Superior temporal gyrus (tissue), 1 donor: Measurements from ENCODE around the gene PDE4D.
A peak's percentile ranks its signal among the peaks of the same experiment; 100 is the strongest.

Experiments
- DNase-seq: peaks from one replicate; pipeline ENCODE4 v3.0.0-alpha.2; 2016; ENCODE audit errors: extremely low spot score

The PDE4D gene

GRCh38 chr5:59838989-59839388 is 54.5 kb downstream of the PDE4D start:
- no peak for DNase-seq

DNA sequence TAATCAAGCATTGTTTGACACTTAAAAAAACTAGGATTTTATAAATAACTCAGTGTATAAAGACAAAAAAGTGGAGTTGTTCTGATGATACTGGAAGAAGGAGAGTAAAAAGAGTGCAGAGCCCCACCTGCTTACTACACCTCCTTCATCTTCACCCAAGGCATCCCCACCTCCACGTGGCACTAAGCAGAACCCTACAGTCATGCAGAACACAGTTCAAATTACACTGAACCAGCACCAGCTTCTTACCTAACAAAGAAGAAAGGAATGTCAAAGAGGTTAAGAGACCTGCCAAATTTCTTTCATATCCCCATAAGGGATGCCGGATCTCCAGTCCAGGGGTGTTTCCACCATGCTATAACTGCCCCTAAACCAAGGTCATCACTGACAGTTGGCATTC is 55.5 kb downstream of the PDE4D start:
- DNase-seq: no peak

GRCh38 chr5:59837071-59837470 is 56.5 kb downstream of the PDE4D start:
- no peak for DNase-seq

GRCh38 chr5:59835800-59836199 is 57.7 kb downstream of the PDE4D start:
- DNase-seq: no peak

GRCh38 chr5:59833448-59833847 is 60.1 kb downstream of the PDE4D start:
- no peak for DNase-seq

- no peak for DNase-seq
Measured at GRCh38 chr5:59832577-59833301, 60.8 kb downstream of the PDE4D start.

DNA sequence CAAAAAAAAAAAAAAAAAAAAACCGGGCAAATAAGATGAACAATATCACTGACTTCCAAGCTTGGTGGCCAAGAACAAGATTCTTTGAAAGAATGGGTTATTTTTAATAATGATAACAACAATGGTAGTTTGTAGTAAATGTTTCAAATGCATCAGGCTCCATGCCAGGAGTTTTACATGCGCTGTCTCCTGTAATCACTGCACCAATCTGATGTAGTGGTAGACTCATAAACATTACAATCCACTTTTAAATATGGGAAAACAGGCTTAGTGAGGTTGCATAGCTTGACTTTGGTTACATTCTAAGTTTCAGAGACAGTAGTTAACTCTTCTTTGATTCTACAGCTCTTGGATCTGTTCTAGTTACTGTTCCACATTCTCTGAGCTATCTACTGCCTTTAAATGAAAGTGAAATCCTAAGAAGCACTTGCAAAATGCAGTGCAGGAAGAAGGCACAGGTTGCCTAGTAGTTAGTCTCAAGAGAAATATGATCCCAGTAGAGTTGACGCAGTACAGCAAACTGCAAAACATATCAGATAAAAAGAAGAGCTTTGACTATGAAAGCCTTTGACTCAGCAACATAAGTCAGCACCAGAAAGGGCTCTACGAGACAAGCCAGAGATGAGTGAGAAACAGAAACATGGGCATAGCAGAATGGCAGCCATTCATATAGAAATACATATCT is 62.1 kb downstream of the PDE4D start:
- DNase-seq: no peak

DNA sequence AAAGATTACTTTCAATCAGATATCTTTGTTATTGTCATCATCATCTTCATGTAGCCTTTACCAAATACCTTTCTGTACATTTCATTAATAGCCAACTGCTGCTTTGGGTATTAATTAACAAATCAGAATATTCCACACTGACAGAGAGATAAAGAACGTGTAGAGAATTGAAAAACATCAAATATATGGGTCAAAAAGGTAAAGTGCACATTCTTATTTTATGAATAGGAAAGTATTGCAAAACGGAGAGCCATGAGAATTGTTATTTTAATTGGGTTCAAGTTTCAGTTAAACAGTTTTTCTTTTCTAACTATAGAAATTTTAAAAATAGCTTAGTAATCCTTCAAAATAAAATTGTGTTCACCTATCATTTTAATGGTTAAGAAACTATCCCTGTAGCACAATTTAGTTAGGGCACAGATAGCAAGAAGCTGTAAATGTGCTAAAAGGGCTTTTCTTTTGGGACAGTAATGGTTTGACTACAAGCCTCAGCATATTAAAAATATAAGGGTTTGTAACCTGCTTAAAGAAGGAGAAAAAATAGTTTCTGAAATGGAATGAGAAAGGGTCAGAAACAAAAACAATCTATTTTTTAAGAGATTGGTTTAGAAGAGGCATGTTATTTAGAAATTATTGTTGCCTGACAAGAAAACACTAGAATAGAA is 62.9 kb downstream of the PDE4D start:
- no peak for DNase-seq

DNA sequence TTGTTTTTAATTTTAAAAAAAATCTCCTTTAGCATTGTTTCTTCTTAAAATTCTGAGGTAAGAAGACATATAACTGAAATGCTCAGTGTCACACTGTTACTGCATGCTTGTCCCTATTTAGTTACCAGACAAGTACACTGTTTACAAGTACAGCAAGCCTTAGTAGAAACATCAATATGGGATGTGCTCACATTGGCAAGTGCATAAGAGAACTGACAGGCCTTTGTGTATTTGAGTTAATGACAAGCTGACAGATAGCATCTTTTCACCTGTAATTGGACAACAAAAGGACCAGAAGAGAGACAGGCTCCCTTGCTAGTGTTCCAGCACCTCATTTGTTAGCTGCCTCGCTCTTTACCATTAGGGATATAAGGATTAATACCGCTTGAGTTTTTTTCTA is 63.6 kb downstream of the PDE4D start:
- DNase-seq: no peak

GRCh38 chr5:59829386-59829785 is 64.1 kb downstream of the PDE4D start:
- DNase-seq: no peak

DNA sequence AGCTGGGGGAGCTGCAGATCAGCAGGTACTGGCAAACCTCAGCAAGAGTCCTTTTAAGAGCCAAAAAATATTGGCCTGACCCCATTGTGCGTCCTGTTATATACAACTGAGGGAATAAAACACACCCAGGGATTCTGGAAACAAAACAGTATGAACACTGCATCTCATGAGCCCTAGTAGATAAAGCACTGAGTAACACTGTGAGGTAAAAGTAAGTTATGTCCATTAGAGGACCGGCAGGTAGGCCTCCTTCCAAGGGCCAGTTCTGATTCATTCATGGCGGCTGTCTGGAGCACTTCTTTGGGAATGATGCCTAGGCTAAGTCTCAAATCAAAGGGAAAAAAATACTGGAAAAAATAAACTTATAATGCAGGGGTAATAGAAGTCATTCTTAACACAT is 64.9 kb downstream of the PDE4D start:
- DNase-seq: no peak

- no peak for DNase-seq
Measured at GRCh38 chr5:59826996-59827395, 66.5 kb downstream of the PDE4D start.

- DNase-seq: no peak
Measured at GRCh38 chr5:59823420-59823819, 70.1 kb downstream of the PDE4D start.

DNA sequence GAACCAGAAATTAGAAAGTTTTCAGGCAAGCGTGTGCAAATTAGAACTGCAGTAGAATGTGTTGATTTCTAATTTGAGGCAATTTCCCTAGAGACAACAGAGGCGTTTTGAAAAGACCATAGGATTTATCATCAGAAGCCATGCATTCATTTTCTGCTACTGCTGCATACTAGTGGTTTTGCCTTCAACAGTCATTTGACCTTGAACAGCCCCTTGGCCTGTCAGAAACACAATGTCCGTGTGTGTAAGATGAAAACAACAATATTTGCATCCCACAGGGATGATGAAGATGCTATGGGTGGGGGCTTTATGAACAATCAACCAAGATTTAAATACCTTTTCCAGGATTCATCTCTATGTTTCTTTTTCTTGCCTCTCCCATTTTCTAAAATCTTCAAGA is 73.7 kb downstream of the PDE4D start:
- no peak for DNase-seq

DNA sequence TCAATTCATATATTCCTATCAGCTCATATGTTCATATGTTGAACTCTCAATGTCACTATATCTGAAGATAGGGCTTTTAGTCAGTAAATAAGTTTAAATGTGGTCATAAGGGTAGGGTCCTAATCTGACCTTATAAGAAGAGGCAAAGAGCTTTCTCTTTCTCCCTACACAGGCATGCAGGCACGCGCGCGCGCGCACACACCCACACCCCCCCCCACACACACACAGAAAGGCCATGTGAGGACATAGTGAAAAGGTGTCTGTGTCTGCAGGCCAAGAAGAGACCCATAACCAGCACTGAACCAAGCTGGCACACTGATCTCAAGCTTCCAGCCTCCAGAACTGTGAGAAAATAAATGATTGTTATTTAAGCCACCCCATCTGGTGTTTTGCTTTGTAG is 76.0 kb downstream of the PDE4D start:
- DNase-seq: no peak

- no peak for DNase-seq
Measured at GRCh38 chr5:59816654-59817300, 76.7 kb downstream of the PDE4D start.

DNA sequence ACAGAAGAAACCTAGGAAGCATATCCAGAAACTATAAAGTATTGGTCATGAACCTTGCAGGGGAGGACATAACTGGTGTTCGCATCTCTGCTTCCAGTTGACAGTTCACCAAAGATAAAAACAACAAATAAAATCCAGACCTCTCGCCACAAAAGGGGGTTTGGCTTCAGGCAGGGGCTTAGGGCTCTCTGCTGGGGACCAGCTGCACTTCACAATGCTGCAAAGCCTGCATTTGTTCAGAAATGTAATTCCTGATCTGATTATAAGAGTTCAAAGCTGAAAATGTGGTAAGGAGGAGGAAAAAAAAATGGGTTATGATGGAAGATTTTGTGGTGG is 79.0 kb downstream of the PDE4D start:
- no peak for DNase-seq

DNA sequence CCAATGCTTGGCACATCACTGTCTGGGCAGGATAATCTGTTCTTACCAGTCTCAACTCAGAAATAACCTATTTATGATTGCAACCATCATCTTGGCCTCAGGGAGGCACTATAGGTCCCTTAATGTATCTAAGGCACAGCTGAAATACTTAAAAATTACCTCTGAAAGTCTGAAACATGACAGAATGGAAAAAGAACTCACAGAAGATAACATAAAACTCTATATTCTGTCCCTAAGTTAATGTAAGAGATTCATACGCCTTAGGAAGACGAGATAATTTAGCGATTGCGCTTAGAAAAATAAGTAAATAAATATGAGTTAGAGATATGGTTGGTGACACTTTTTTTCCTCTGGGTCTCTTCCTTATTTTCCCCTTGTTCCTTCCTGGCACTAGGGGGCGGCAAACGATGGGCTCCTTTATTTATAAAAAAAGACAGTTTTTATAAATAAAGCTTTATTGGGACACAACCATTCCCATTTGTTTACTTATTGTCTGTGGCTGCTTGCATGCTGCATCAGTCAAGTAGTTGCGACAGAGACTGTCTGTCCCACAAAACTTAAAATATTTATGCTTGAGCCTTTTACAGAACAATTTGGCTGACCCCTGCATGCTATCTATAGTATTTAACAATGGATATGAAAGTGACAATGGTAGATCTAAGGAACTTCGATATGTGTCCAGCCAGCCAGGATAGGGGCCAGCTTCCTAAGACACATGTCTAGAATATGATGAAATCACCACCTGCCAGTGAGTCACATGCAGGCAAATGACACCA is 79.6 kb downstream of the PDE4D start:
- peak; percentile 77 for DNase-seq

GRCh38 chr5:59810041-59810440 is 83.5 kb downstream of the PDE4D start:
- DNase-seq: peak; percentile 91

DNA sequence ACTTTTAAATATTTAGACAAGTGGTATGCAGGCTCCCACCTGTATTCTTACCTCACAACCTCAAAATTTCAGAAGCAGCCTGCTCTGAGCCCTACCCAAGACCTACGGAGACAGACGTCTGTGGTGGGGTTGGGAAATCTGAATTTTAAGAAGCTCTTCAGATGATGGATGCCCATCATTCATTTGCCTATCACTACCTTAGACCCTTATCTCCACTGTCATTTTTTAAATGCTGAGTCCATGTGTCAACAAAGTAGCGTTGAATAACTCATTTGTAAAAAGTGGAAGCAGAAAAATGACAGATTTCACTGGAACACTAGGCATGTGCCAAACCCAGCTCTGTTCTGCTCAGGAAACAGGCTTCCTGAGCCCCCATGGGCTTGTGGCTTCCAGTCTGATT is 85.7 kb downstream of the PDE4D start:
- DNase-seq: no peak

DNA sequence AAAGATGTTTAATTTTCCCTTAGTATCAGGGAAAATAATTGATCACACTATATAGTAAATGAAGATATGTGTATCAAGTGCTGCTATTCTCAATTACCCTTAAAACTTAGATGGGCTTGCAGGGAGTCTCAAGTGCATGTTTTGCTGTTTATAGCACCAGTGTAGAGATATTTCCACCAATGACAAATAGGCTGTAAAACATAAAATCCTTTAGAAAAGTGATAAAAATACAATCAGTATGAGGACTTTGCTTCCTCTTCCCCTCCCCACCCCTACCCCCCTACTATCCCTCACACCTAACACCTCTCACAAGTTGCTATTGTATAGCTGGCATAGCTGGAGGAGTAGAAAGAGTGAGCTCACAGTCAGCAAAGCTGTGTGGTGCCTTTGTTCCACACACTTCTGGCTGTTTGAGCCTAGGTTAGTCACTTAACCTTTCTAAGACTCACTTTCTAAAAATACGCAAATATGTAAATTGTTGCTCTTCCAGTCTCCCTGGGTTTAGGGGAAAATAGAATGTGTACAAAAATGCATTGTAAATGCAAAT is 93.1 kb downstream of the PDE4D start:
- DNase-seq: no peak
